ENCODE measurements around the gene MTUS2. TPM values are rescaled to one million over a fixed set of nuclear protein-coding genes. Genes with fewer than 3 reads are reported as not detected.

The MTUS2 gene
- total and polyA plus RNA-seq, 2 experiments from 2014 or later, result 3.0 to 4.3 TPM

DNA sequence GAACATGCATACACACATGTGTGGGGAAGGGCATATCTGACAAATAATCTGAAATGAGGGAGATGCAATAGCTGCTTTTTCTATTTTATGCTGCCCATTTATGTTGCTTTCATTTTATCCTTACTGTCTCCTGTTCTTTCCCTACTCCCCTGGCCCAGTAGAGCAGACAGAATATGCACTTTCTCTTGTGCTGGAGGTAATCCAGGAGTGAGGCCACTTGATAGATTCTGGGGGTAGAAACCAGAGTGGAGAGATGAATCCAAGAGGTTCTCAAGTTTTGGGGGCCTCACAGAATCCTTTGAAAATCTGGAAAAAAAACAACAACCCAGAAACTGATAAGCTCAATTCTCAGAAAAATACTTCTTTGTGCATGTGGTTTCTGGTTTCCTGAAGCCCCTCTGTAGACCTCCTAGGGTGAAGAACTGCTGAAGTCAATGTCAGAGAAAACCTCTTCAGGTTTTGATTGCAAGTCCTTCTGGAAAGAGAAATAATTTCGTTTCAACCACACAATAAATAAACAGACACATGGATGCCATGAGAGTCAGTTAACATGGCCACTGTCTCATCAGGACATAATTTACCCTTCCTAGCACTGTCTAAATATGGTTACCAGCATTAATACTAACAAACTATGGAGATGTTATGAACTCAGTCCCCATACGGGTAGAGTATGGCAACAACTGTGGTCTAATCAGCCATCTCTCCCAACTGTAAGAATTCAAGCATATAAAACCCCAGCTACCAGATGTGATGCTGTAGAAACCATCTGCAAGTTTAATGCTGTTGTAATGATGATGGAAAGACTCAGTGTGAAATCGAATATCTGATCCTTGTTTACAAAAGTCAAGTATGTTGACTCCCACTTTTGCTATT lies 419.8 kb downstream of the MTUS2 start:
- Histone ChIP-seq H3K9me3 (ENCODE audit: low read depth) (no peaks in the 10 kb centered on the region), H3K9me2 (replicated peaks; ENCODE audit: insufficient read depth) (no peaks in the 10 kb centered on the region), H3K4me2 (no peak overlapping the region), H3K36me3 (replicated peaks; ENCODE audit: insufficient read depth, low read depth) (no peaks in the 10 kb centered on the region), H2AFZ (no peak overlapping the region), H3K79me2 (no peaks in the 10 kb centered on the region), H3K4me3 (no peak overlapping the region), H3K4me1 (ENCODE audit: insufficient read depth) (no peaks in the 10 kb centered on the region), H3K27me3 (no peaks in the 10 kb centered on the region), H4K20me1 (ENCODE audit: insufficient read depth, poor library complexity, severe bottlenecking) (no peaks in the 10 kb centered on the region), H3K27ac (no peak overlapping the region)
- TF ChIP-seq EZH2phosphoT487 (IDR thresholded peaks at IDR 0.05; ENCODE audit: low read depth, severe bottlenecking, unreplicated experiment) (no peak), CTCF (IDR thresholded peaks at IDR 0.05; ENCODE audit: poor library complexity) (no peak), EZH2 (IDR thresholded peaks at IDR 0.05; ENCODE audit: borderline replicate concordance) (no peak)
- WGBS (ENCODE audit: low lambda C conversion rate, missing lambda C conversion rate), result 63% methylated on average over 3 of the region's 3 CpGs
- DNase-seq (ENCODE audit: low spot score), result no peak

DNA sequence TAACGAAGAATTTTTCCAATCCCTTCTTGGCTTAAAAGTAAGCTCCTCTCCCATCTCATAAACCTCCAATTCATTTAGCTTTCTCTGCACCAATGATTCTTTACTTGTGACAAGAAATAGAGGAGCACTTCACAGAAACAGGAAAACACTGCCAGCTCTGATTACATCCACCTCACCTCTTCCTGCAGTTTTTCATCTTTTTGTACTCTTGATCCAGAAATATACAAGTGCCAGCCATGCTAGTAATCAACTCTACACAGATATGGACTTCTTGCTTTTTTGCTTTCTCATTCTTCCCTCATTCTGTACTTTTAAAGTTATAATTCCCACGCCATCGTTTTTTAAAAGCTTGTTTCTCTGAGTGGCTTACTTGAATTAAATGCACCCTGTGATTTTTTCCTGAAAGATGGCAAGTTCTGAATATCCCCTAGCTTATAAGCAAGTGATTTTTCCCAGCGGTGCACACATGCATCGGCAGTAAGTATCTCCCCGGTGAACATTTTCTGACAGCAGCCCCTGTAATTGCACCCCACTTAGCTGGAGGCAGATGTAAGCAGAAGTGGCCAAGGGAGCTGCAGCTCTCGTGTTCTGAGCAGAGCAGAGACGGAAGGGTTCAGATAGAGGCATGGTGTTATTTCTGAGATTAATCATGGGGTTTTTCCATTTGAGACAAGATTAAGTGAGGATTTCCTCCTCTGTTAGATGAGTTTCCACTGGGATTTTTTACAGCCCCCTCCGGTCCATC lies 434.7 kb downstream of the MTUS2 start:
- no peaks in the 10 kb centered on the region for H3K9me2 ChIP-seq (replicated peaks; ENCODE audit: insufficient read depth)
- DNase-seq (ENCODE audit: low spot score), result no peak
- no peak overlapping the region for H3K27ac ChIP-seq
- H3K27me3 ChIP-seq, result no peaks in the 10 kb centered on the region
- TF ChIP-seq EZH2phosphoT487 (IDR thresholded peaks at IDR 0.05; ENCODE audit: low read depth, severe bottlenecking, unreplicated experiment) (no peak), CTCF (IDR thresholded peaks at IDR 0.05; ENCODE audit: poor library complexity) (no peak), EZH2 (IDR thresholded peaks at IDR 0.05; ENCODE audit: borderline replicate concordance) (no peak)
- H3K9me3 ChIP-seq (ENCODE audit: low read depth), result no peaks in the 10 kb centered on the region
- no peak overlapping the region for H3K4me3 ChIP-seq
- peak overlapping the region; percentile 46 for H3K4me2 ChIP-seq
- H3K79me2 ChIP-seq, result no peaks in the 10 kb centered on the region
- H3K4me1 ChIP-seq (ENCODE audit: insufficient read depth), result no peaks in the 10 kb centered on the region
- H2AFZ ChIP-seq, result no peak overlapping the region
- no peaks in the 10 kb centered on the region for H4K20me1 ChIP-seq (ENCODE audit: insufficient read depth, poor library complexity, severe bottlenecking)
- H3K36me3 ChIP-seq (replicated peaks; ENCODE audit: insufficient read depth, low read depth), result no peaks in the 10 kb centered on the region
- WGBS (ENCODE audit: low lambda C conversion rate, missing lambda C conversion rate), result 66% methylated on average over 9 of the region's 9 CpGs

DNA sequence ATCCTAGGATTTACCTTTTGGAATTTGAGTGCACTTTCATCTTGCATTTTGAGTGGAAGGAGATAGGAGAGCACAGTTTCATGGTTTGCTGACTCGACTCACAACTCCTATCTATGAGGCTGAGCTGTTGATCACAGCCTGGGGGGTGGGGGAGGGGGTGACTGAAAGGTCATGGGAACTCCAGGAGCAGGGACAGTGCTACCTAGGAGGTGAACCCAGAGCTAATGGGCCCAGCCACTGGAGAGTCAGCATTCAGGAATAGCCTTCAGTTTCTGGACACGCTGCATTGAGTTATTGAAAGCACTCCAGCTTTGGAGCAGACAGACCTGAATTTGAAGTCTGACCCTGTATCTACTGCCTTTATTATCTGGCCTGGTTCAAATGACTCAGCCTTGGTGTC lies 435.4 kb downstream of the MTUS2 start:
- Histone ChIP-seq H2AFZ (no peak overlapping the region), H3K4me3 (no peak overlapping the region), H3K9me2 (replicated peaks; ENCODE audit: insufficient read depth) (no peaks in the 10 kb centered on the region), H3K4me1 (ENCODE audit: insufficient read depth) (no peaks in the 10 kb centered on the region), H3K27ac (no peak overlapping the region), H4K20me1 (ENCODE audit: insufficient read depth, poor library complexity, severe bottlenecking) (no peaks in the 10 kb centered on the region), H3K4me2 (no peak overlapping the region), H3K9me3 (ENCODE audit: low read depth) (no peaks in the 10 kb centered on the region), H3K79me2 (no peaks in the 10 kb centered on the region), H3K36me3 (replicated peaks; ENCODE audit: insufficient read depth, low read depth) (no peaks in the 10 kb centered on the region), H3K27me3 (no peaks in the 10 kb centered on the region)
- WGBS (ENCODE audit: low lambda C conversion rate, missing lambda C conversion rate), result 58% methylated on average over 2 of the region's 2 CpGs
- no peak for DNase-seq (ENCODE audit: low spot score)
- TF ChIP-seq EZH2phosphoT487 (IDR thresholded peaks at IDR 0.05; ENCODE audit: low read depth, severe bottlenecking, unreplicated experiment), result no peak

DNA sequence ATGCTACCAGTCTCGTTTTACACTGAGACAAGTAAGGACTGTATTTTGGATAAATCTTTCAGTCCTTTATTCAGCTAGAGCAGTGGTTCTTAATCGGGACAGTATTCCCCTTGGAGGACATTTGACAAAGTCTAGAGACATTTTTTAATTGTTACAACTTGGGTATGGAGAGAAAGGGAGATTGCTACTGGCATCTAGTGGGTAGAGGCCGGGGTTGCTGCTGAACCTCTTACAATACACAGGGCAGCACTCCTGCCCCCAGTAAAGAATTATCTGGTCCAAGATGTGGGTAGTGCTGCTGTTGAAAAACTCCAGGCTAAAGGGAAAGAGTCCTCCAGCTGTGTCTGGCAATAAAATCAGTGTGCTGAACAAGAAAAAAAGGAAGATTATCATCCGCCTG lies 440.5 kb downstream of the MTUS2 start:
- Histone ChIP-seq H3K4me1 (ENCODE audit: insufficient read depth) (no peaks in the 10 kb centered on the region), H2AFZ (no peak overlapping the region), H3K9me2 (replicated peaks; ENCODE audit: insufficient read depth) (no peaks in the 10 kb centered on the region), H3K36me3 (replicated peaks; ENCODE audit: insufficient read depth, low read depth) (no peaks in the 10 kb centered on the region), H3K4me2 (no peak overlapping the region), H3K27ac (no peak overlapping the region), H3K9me3 (ENCODE audit: low read depth) (no peaks in the 10 kb centered on the region), H3K4me3 (no peak overlapping the region), H3K79me2 (no peaks in the 10 kb centered on the region), H3K27me3 (no peaks in the 10 kb centered on the region), H4K20me1 (ENCODE audit: insufficient read depth, poor library complexity, severe bottlenecking) (no peaks in the 10 kb centered on the region)
- 53% methylated on average over 4 of the region's 4 CpGs for WGBS (ENCODE audit: low lambda C conversion rate, missing lambda C conversion rate)
- TF ChIP-seq CTCF (IDR thresholded peaks at IDR 0.05; ENCODE audit: poor library complexity) (peak; percentile 39), EZH2 (IDR thresholded peaks at IDR 0.05; ENCODE audit: borderline replicate concordance) (no peak)
- peak; percentile 23 for DNase-seq (ENCODE audit: low spot score)

All from hepatocyte (in vitro differentiated cells).